Activated effector memory CD4-positive, alpha-beta T cell treated with anti-CD3 and anti-CD28 coated beads, Interleukin-2, amount 50 U/mL, for 16 hours (primary cell): ENCODE results near the gene CLN6.
A peak's percentile ranks its signal among the peaks of the same experiment; 100 is the strongest.

Experiments
- DNase-seq: peaks from one replicate; pipeline ENCODE4 v3.0.0-alpha.2; 2020

Gene CLN6

GRCh38 chr15:68221530-68222431 lies 7.7 kb downstream of the CLN6 start:
- DNase-seq: peak; percentile 39

DNA sequence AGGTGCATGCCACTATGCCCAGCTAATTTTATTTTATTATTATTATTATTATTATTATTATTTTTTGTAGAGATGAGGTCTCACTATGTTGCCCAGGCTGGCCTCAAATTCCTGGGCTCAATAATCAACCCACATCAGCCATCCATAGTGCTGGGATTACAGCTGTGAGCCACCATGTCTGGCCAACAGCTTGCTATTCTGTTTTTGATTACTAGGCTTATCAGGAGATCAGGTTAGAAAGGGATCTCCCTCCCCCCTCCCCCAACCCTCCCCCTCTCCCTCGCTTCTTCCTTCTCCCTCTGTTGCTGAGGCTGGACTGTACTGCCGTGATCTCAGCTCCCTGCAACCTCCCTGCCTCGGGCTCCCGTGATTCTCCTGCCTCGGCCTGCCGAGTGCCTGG lies 8.6 kb downstream of the CLN6 start:
- no peak for DNase-seq

- no peak for DNase-seq
Measured at GRCh38 chr15:68220489-68220888, 9.0 kb downstream of the CLN6 start.

DNA sequence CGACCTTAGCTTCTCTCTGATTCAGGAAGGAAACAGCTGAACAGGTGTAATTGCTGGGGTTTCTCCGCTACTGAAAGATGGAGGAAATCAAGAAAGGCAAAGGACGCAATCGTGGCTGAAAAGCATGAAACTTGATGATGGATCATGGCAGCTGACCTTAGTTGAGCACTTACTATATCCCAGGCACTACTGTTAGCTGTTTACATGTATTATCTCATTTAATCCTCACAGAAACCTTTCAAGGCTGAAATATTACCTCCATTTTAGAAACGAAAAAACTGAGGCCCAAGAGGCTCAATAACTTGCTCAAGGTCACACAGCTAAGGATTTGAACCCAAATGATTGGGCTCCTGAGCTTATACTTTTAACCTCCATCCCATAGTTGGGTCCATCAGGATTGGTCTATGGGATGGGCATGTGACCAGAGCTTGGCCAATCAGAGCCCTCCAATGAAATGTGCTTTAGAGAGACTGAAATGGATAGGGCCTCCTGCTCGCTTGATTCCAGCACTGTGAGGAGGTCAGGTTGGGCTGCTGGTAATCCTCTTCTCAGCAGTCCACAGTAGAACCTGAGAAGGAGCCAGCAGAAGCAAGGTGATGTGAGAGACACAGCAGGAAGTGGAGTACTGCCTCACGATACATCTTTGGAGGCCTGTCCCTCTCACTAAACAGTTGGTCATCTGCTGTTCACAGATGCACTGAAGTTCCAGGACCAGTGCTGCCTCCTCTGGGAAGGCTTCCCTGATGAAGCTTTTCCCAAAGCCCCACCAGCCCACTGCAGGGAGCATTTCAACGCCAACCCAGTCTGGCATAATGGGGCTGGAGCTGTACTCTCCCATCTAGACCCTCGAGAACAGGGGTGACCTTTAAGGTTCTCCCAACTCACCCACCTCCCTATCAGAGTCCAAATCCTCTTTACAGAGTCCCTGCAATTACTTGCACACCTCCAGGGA lies 10.4 kb downstream of the CLN6 start:
- peak; percentile 45 for DNase-seq

DNA sequence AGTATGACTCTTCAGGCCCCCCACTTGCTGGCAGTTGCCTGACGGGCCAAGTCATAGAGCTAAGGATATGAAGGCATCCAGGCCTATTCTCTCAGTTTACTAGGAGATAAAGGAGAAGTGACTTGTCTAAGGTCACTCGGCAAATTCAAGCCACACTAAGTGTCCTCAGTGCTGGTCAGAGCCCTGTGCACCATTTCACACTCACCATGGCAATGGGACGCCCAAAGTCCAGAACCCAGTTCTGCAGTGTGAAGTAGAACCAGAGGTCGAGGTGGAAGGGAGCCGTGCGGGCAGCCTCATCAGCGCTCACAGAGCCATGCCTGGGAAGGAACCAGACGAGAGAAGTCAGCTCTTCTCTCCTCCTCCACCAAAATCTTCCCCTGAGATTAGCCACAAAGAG lies 11.2 kb downstream of the CLN6 start:
- peak; percentile 31 for DNase-seq

DNA sequence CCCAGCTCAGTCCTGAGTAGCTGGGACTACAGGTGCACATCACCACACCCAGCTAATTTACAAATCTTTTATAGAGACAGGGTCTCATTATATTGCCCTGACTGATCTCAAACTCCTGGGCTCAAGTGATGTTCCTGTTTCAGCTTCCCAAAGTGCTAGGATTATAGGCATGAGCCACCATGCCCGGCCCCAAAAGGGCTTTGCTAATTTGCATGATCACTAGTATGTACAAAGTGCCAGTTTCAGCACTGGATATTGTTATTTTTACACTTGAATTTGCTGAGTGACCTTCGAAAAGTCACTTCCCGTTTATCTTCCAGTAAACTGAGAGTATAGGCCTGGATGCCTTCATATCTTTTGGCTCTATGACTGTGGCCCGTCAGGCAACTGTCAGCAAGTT lies 12.2 kb downstream of the CLN6 start:
- no peak for DNase-seq

GRCh38 chr15:68214838-68215254 lies 14.7 kb downstream of the CLN6 start:
- DNase-seq: peak; percentile 9

DNA sequence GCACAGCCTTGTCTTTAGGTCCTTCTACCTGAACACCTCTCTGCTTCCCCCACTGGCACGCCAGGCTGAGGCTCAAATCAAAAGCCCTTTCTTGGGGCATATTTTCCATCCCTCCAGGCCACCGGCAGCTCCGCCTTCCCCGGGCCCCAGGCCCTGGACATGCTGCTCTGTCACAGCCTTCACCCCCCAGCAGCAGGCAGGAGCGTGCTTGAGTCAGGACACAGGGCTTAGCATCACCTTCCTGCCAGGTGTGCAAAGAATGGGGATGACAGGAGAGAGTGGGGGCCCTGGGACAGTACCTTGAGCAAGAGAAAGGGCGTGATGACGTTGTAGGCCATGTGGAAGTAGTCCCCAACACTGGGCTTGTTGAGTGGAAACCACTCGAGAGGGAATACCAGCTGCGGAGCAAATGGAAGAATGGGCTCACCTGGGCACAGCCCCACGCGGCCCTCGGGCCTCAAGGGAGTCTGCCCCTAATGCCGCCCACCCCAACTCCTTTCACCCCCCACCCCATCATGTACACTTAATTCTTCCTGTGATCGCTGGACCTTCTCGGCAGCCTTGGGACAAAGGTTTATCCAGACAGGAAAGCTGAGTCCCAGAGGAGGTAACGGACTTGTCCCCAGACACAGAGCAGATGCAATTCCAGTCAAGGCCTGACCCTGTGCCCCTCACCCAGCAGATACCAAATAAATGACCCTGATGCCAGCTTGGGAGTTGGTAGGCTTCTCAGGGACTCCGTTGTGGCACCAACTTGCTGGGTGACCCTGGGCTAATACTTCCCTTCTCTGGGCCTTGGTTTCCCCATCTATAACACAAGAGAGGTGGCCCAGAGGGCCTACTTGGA lies 15.3 kb downstream of the CLN6 start:
- DNase-seq: peak; percentile 47

- peak; percentile 27 for DNase-seq
Measured at GRCh38 chr15:68213491-68213845, 16.1 kb downstream of the CLN6 start.

GRCh38 chr15:68211656-68212320 lies 17.7 kb downstream of the CLN6 start:
- DNase-seq: peak; percentile 49

DNA sequence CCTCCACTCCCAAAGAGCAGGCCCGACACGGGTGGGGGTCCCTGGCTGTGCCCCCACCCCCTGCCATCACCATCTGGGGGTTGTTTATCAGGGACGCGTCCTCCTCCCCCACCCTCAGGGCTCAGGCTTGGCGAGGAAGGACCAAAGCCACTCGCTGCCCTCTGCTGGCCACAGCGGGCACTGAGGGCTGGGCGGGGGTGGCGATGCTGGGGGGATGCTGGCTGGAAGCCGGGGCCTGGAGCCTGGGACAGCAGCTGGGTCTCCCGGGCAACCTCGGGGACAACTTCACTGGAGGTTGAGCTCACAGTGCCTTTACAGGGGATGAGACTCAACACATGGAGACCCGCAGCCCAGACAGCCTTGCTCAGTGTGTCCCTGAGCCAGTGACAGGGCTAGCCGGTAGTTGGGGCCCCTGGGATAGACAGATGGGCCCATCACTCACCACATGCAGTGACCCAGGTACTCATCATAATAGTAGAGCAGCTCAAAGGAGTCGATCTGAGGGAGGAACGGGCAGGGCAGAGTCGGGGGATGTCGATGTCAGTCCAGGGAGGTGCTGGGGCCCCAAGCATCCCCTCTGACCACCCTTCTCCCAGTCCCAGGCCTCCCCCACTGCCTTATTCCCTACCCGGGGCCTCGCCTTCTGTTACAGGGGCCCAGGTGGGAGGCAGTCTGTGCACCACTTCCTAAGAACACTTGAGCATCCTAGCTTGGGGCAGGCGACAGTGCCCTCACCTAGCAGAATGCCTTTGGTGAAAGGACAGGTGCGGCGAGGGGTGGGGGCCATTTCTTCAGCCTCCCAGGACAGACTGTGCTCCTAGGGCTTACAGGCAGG lies 18.5 kb downstream of the CLN6 start:
- peak; percentile 81 for DNase-seq

- peak; percentile 43 for DNase-seq
Measured at GRCh38 chr15:68210409-68210756, 19.1 kb downstream of the CLN6 start.

- DNase-seq: peak; percentile 71
Measured at GRCh38 chr15:68209735-68210408, 19.7 kb downstream of the CLN6 start.

- DNase-seq: peak; percentile 54
Measured at GRCh38 chr15:68209272-68209671, 20.3 kb downstream of the CLN6 start.

DNA sequence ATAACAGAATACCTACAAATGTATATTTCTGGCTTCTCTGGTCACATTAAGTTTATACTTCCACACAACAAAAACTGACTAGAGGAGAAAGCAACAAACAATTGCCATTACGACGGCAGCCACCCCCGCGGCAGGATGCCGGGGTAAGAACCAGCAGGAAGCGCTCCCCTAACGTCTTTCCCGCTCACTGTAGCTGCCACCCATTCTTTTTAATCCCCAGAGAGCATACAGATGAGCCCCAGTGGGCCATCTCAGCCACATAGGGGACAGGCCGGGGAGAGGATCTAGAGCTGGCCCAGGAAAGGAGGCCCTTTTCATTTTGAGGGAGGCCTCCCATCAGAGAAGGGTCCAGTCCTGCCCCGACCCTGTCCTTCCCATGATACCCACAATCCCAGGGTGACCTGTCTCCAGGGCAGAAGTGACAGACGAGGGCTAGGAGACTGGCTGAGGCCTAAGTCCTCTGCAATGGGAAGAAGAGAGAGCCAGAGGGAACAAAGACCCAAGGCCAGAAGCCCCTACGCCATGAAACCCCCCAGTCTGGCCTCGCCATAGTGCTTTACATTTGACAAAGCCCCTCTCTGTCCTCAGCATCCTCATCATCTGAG lies 20.8 kb downstream of the CLN6 start:
- DNase-seq: peak; percentile 60

DNA sequence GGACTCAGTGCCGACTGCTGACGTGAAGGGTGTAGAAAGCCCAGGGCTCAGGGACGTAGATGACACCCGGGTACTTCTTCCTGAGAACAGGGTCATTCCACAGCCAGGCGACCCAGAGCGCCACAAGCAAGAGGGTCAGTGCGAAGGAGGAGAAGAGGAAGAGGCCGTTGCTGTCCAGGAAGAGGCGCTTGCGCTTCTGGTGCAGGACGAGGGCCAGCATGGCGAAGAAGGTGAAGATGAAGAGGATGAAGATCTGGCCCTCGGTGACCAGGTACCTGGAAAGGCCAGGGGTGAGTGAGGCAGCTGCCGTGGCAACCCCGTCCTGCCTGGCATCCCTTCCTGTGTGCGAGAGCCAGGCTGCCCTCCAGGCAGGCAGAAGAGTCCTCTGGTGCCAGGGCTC lies 21.4 kb downstream of the CLN6 start:
- DNase-seq: peak; percentile 48

DNA sequence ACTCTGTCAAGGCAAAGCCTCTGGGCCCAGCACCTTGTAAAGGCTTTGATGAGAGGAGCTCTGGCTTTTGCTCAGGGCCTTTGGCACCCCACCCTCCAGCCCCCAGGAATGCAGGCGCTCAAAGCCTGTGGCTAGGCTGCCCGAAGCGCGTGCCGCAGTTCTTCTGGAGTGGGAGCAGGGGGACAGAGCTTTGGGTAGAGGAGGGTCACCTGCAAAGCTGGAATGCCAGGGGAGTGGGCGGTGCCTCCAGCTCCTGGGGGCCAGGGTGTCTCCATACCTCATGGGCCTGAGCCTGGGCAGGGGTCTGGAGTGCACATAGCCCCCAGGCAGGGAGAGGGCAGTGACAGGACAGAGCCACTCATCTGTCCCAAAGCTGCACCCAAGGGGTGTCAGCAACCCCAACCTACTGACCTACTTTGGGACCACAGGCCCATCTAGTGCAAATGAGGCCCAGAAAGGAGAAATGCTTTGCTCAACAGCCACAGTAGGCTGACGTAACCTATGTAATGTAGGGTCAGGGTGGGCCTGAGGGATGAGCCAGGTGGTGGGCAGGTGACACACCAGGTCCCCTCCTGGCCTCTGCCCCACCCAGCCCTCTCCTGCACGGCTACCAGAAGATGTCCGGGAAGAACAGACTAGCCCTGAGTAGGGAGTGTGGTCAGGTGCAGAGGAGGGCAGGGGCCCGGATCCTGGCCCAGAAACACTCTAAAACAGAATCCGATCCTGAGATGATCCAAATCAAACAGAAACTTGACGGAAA lies 22.2 kb downstream of the CLN6 start:
- DNase-seq: peak; percentile 60

DNA sequence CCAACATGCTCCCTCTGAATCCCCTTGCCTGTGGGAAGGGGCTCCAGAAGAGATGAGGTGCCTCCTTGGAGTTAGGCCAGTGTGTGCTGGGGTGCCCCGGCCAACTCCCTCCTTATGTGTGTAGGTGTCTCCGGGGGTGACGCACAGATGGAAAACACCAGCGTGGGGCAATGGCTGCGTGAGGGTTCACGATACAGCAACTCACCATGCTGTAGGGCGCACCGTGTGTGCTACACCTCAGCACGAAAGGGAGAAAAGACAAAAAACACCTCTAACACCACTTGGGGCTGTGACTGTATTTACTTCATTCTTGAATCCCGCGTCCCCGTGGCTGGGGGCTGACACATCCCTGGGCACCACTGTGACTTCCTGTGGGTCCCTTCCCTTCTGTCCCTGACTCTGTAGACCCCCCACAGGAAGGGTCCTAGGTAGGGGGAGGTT lies 22.8 kb downstream of the CLN6 start:
- DNase-seq: peak; percentile 59

GRCh38 chr15:68205954-68206539 lies 23.5 kb downstream of the CLN6 start:
- DNase-seq: peak; percentile 61
